Stimulated activated naive CD4-positive, alpha-beta T cell treated with Interleukin-2 at 50 U/mL for 16 hours (primary cell): ENCODE measurements around the gene IQSEC1.

Source experiments
- DNase-seq: peaks from one replicate; lab custom pipeline; 2025; lab: John Stamatoyannopoulos, UW

Gene IQSEC1

DNA sequence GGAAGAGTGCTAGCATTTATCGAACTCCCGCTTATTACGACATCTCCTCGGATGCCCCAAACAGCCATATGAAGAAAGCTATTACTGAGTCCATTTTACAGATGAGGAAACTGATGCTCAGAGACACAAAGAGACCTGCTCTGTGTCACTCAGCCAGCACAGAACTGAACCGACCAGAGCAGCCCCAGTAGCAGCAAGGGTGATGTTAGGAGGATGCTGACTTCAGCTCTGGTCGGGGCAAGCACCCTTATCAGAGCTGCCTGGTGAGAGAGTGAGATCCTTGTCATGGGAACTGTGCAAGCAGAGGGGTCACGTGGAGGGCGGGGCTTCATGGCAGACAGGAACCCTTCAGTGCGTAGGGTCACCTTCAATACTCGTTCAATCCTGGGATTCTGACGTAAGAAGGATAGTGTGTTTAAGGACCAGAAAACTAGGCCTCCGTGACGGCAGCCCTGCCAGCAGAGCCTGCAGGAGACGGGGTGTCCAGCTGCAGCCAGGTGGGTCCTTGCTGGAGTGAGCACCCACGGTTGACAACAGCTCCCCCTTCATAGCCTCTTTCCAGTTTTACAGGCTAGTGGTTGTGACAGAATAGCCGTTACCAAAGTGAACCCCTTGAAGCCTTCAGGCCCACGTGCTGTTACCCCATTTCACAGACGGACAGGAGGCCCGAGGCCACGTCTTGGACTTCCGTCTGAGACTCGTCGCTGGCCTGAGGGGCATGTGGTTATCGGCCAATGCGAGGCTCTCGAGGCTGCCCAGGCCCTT lies 12.0 kb upstream of the IQSEC1 start:
- no peak for DNase-seq

DNA sequence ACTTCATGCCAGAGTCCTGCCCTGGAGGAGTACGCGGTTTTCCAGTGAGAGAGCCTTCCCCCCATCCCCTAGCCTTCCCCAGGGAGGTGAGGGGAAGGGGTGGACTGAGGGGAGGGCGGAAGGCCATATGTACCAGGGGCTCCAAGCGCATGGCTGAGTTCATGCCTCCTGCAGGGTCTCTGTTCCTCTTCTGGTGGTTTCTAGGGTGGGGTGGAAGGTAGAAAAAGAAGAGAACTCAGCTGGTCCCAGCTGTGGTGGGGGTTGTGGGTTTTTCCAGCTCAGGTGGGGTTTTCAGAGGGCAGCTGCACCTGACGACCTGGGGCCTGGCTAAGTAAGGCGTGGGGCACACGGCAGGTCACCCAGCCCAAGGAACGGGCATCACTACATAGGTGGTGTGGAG lies 10.7 kb upstream of the IQSEC1 start:
- no peak for DNase-seq

DNA sequence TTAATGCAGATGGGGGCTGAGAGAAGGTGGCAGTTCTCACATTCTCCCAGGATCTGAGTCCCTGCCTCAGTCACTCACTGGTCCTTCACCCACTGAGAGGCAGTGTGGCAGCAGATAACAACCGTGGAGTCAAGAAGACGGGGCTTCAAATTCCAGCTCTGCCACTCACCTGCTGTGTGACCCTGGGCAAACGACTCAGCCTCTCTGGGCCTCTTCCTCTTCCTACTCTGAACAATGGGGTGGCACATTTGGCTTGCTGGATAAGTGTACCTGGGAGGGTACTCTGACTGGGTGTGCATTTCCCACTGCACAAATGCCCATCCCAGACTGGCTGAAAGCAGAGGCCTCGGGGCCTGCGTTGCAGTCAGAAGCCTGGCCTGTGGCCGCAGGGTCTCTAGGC lies 10.0 kb upstream of the IQSEC1 start:
- no peak for DNase-seq

DNA sequence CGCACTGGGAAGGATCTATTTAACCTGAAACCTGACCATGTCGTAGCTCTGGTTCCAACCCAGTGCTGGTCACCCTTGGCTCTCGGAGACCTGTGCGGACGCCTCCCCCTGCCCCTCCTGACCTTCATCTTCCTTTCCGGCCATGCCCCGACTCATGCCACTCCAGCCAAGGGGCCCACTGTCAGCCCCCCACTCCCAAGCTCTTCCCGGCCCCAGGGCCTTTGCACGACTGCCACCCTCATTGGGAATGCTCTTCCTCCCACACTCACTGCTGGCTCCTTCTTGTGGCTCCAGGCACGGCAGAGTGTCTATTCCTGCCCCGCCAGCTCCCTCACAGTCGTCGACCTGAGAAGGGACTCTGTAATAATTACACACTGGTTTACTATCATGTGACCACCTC lies 9.4 kb upstream of the IQSEC1 start:
- no peak for DNase-seq

DNA sequence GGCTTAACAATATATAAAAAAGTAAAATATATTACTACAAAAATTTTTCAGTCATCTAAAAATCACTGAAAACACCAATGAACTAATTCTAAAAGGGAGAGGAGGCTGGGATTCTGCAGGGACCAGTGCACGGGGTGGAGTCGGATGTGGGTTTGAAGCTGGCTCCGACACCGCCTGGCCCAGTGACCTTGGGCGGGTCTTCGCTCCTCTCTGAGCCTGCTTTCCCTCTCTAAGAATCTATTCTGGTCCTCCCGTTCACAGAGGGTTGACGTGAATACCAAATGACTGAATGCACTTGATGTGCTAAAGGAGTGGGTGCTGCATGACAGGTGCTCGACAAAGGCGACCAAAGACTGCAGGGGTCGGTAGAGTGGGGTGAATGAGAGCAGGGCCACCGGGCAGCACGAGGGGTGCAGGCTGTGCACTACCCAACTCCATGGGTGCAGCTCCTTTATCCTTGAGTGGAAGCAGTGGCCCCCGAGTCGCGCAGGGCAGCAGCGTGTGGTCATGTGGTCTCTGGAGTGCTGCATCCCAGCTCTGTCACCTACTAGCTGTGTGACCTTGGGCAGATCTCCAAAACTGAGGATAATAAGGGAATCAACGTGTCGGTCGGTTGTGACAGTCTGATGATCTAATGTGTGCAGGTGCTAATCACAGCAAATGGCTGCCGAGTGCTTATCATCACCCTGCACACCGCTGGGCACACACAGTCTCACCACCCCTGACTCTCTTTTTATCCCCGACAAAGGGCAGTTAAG lies 8.6 kb upstream of the IQSEC1 start:
- no peak for DNase-seq

DNA sequence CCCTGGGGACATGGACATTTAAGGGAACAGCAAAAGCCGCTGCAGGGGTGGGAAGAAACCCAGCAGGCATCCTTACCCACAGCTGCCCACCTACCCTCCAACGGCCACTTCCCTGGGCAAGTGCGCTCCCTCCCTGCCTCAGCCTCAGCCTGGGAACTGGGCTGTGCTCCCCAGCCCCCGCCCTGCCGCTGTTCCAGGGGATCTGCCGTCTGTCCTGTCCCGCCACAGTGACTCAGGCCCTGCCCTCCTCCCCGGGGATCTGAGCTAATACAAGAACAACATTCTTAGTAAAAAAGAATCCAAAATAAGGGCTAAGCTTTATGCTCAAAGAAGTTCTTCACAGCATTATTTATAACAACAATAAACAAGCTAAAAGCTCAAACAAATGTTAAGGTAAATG lies 7.4 kb upstream of the IQSEC1 start:
- no peak for DNase-seq

DNA sequence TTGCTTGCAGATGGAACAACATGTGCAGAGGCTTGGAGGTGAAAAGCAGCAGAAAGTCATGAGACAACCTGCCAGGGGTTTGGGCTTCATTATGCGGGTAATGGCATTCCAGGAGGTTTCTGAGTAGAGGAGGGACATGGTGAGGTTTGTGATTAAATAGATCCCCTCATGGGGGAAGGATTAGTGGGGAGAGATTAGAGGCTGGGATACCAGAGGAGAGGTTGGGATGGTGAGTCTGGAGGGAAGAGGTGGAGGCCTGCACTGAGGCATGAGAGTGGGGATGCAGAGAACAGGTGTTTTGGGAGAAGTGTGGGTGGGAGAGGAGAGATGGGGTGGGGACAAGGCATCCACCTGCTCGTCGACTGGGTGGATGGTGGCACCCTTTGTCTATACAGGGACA lies 6.8 kb upstream of the IQSEC1 start:
- DNase-seq, result no peak

DNA sequence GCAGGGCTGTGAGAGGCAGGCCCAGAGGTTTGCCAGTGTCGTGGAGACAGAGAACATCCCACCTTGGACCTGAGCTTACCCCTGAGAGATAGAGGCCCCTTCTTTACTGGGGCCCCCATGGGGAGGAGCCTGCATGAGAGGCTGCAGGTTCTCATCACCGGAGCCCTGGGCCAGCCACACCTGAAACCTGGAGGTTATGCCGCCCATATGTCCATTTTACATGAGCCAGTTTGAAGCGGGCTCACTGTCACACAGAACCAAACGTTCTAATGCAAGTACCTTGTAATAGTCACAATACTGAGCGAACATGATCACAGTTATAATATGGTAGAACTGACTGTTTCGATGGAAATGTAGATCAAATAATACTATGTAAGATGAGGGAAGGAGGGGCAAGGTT lies 6.3 kb upstream of the IQSEC1 start:
- no peak for DNase-seq

DNA sequence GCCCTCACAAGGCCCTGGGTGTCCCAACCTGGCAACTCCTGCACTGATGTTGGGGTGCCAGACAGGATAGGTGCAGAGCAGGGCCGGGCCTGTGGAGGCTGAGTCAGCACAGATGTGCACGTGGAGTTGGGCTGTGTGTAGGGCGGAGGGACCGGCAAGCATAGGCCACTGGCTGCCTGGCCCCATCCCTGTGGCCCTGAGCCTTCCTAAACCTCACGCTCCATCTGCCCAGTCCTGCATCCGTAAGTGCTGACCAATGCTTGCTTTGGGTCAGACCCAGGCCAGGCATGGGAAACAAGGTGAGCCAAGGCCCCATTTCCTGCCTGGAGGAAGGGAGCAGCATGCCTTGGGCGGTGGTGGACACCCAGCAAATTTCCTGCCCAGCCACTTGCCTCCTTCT lies 5.8 kb upstream of the IQSEC1 start:
- no peak for DNase-seq

DNA sequence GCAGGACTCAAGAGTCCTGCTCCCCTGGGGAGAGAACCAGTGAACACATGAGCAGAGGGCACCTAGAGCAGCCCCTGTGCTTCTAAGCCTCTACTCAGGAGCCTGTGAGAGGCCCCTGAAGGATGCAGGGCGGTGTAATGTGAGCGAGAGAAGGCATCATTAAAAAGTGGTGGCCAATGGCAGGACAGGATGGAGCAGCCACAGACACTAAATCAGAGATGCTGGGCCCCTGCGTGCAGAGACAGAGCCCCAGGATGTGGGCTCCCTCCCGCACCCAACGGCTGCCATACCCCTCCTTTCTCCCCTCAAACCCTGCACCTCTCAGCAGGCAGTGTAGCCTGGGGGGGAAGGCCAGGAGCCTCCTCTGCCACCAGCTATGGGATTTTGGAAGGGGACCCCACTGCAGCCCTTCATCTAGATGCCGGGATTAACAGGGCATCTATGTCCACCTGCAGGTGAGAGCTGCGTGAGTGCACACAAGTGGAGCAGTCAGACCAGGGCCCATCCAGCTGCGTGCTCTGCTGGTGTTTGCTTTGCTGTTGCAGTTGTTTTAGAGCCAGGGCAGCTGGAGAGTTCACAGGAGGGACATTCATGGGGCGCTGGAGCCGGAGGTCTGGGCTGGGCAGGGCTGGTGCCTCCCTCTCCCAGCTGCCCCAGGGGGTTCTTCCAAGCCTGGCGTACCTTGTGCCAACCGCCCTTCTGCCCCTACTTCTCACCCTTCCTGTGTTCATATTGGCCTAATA lies 5.1 kb upstream of the IQSEC1 start:
- DNase-seq, result no peak

DNA sequence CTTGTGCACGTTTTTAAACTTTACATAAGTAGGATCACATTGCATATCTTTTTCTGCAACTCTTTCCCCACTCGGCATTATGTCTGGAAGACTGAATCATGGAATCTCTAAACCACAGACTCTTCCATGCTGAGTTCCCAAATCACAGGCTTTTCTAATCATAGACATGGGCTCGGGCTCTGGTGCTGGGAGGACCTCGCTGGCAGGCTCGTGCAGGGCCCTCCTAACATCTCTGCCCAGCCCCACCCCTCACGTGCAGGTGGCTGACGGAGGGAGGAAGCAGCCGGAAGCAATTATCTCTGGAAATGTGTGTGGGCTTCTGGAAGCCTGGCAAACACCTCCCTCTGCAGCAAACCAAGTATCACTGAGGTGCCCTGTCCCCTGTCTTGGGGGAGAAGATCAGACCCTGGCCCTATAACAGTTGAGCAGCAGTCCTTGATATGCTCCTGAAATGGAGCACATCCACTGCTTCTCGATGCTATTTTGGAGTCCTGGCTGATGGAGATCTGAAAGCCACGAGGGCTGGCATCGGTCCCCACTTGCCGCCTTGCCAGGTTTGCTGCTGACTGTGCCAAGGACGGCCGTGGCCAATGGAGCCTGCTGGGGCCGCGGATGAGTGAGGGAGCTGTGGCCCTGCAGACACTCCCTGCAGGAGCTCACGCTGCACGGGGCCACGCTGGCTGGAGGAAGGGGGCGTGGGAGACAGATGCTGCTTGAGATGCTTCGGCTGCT lies 4.4 kb upstream of the IQSEC1 start:
- no peak for DNase-seq

DNA sequence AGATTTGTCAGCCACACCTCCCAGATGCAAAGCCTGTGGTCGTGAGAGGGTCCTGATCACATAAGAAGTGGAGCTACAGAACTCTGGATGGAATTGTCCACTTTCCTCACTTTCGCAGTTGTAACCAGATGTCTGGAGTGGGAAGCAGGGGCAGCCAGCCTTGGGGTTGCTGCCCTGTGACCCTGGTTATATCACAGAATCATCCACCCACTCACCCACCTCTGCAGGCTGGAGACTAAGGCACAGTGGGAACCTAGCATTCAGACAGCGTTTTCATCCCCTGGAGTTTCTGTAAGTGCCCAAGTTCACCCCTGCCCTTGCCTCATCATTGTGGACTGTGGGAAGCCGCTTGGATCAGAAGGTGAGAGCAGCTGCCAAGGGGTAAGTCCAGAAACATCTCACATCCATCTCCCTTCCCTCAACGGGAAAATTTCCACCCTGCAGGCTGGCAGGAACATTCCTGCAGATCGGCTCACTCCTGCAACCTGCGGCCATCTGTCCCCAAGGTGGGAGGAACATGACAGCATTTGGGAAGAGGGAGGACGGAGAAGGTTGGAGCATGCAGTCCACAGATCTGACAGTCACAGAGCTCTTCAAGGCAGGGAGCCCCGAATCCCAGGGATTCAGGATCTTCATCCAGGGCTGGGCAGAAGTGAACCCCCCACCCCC lies 2.9 kb upstream of the IQSEC1 start:
- DNase-seq, result no peak

DNA sequence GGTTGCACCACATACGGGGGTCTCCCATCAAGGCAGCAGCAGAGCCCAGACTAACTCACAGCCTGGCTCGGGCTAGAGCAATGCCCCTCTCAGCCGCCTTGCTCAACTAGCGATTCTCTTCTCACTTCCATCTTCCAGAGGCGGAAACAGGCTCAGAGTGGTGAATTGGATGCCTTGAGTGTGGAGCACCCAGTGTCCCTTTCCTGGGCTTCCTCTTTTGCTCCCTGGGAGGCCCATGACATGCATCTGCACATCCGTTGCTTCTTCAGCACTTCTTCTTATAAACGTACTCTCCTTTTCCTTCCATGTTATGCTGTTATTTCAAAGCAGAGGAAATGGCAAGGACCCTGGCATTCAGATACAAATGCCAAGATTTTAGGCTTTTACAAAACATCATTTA lies 2.1 kb upstream of the IQSEC1 start:
- DNase-seq, result no peak

DNA sequence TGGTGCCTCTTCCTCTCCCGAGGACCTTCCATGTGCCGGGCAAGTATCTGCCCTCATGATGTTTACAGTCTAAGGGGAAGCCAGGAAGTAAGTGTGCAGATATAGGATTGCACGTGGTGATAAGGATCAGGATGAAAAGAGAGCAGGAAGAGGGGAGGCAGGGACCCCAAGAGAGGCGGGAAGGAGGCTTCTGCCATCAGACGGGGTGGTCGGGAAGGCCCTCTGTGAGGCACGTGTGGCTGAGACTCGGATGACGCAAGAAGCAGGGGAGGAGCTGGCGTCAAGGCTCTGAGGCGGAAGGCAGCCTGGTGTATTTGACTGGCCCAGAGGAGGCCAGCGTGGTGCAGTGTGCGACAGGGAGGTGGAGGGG lies 762 bp upstream of the IQSEC1 start:
- no peak for DNase-seq

DNA sequence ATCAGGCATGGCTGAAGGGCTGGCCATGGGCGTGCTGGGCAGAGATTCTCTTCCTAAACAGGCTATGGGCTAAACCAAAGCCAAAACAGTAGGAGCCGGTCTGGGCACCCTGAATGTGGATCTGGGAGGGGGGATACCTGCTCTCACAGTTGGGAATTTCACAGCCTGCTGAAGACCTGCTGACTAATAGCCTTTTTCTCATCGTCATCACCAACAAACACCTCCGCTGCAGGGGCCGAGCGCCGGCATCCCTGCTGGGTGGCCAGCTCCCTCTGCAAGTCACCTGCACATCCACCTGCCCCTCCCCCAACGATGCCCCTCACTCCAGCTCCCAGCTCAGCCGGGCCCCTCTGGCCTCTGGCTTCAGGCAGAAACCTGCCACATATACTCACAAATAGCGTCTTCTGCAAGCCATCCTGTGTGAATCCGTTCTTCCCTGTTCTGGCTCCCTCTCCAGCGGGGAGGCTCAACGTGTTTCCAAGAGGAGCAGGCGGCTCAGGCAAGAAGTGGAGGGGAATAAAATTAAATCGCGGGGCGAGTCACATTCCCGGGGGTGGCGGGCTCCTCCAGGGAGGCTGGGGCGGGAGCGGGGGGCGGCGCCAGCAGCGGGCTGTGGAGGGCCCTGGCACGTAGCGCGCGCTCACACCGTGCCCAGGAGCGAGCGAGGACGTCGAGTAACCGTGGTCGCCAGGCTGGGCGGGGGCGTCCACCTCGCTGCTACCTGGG lies 466 bp downstream of the IQSEC1 start:
- no peak for DNase-seq

DNA sequence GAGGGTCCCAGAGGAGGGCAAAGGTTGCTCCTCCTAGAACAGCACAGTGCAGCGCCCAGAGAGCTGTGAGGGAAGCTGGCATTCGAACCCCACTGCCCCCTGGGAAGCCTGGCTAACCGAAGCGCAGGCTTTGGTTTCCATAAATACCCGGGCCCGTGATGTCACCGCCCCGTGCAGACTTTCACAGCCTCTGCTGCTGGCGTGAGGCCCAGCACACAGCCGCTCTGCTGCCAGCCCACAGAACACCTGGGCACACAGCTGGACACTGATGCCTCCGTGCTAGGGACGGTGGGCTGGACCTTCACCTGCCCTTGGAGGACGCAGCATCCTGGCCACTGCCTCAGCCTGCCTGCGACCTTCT lies 1.0 kb downstream of the IQSEC1 start:
- no peak for DNase-seq

DNA sequence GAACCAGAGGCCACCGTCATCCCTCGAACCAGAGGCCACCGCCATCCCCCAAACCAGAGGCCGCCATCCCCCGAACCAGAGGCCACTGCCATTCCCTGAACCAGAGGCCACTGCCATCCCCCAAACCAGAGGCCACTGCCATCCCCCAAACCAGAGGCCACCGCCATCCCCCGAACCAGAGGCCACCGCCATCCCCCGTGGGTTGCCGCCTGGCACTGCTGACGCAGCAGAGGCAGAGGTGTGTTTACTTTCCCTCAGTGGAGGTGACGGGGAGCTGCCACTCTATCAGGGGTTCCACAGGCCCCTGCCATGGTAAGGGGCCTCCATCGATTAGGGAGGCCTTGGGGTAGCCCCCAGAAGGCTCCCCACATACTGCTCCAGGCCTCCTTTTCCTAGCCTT lies 1.5 kb downstream of the IQSEC1 start:
- no peak for DNase-seq

DNA sequence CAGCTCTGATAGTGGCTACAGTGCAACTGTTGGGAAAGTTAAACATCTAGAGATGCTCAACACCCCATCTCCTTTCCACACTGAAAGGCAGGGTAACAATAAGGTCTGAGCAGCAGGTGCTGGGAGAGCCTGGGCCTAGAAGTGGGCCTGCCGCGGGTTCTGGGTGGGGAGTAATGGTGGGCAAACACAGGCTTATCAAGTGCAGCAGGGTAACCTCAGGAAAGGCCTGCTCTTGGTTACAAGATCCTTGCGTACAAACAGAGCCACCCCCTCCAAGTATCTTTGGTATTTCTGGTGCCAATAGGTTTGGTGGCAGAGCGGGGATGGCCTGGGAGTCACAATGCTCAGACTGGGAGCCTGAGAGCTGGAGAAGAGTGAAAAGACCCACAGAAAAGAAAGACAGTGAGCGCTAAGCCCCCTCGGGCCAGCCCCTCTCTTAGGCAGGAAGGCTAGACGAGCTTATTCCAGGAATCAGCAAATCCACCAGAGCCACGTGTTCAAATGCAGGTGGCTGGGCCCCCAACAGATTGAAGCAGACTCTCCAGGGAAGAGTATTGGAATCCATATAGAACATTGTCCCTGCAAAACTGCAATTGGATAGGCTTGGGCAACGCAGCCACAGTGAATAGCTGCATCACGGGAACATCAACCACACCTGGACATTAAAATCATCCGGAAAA lies 2.7 kb downstream of the IQSEC1 start:
- DNase-seq, result no peak

DNA sequence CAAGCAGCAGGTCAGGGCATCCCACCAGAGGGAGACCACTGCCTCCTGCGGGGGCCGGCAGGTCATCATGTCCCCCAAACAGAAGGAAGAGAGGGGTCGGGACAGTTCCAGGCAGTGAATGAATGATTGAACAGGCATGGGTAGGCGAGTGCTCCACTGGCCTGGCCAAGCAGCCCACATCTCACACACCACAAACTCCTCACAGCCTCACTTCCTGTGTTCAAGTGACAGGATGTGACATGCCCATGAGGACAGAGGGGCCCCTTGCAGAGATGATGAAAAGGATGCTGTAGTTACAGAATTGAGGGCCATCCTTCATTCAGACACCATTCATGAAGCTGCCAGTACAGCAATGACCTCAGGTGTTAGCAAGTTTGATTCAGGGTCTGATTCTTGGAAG lies 3.7 kb downstream of the IQSEC1 start:
- DNase-seq, result peak; percentile 11

DNA sequence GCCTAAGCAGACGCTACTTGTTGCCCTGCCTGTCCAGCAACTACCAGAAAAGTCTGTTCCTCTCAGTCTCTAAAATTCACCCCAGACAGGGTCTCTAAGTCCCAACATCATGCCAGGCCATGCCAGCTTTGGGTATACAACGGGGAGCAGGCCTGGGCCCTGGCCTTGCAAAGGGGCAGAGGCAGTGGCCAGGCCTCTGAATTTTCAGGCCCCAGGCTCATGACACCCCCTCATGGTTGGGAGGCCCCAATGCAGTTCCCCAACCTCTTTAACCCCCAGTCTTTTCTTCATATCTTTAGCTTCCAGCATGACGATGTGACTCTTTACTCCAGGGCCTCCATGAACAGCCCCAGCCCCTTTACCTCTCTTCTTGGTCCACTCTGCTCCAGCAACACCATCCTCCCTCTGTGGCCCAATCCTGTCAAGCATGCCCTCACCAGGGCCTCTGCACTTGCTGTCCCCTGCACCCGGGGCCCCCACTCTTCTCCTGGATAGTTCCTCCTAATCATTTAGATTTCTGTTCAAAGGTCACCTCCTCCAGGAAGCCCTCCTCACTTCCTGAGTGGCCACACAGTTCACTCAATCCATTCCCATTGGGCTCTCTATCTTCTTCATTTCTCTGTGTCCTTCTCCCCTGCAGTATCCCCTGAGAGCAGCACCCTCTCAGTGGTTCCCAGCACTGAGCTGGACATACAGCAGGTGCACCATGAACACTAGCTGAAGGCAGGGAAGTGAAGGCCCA lies 4.8 kb downstream of the IQSEC1 start:
- DNase-seq, result no peak
